Dedifferentiated amniotic fluid mesenchymal stem cell (primary cell): ENCODE results near the gene CDK6.
"Not testable (repeated sequence)": the region's sequence is repeated elsewhere in the genome, so short reads cannot be mapped to it uniquely, and the experiment has no call there.

ENCODE experiments used
- DNase-seq: peaks from one replicate; pipeline ENCODE4 v3.0.0-alpha.2; 2016; ENCODE audit errors: extremely low spot score

Gene CDK6

GRCh38 chr7:92761391-92762097, 74.8 kb downstream of the CDK6 start:
- no peak for DNase-seq

- no peak for DNase-seq
Observed at GRCh38 chr7:92758796-92759431, 77.5 kb downstream of the CDK6 start.

- not testable (repeated sequence) for DNase-seq
Observed at GRCh38 chr7:92757311-92757910, 79.0 kb downstream of the CDK6 start.

GRCh38 chr7:92755680-92756079, 80.7 kb downstream of the CDK6 start:
- no peak for DNase-seq

- no peak for DNase-seq
Observed at GRCh38 chr7:92754919-92755581, 81.3 kb downstream of the CDK6 start.

GRCh38 chr7:92753614-92754013, 82.8 kb downstream of the CDK6 start:
- DNase-seq = no peak

- peak; percentile 83 for DNase-seq
Observed at GRCh38 chr7:92751902-92752901, 84.2 kb downstream of the CDK6 start.

- no peak for DNase-seq
Observed at GRCh38 chr7:92750946-92751345, 85.4 kb downstream of the CDK6 start.

GRCh38 chr7:92750447-92750839, 85.9 kb downstream of the CDK6 start:
- no peak for DNase-seq

GRCh38 chr7:92749832-92750446, 86.4 kb downstream of the CDK6 start:
- no peak for DNase-seq

- DNase-seq = no peak
Observed at GRCh38 chr7:92749327-92749755, 87.0 kb downstream of the CDK6 start.

GRCh38 chr7:92748495-92748894, 87.9 kb downstream of the CDK6 start:
- no peak for DNase-seq

GRCh38 chr7:92747041-92747835, 89.1 kb downstream of the CDK6 start:
- DNase-seq = no peak

- no peak for DNase-seq
Observed at GRCh38 chr7:92745241-92745640, 91.1 kb downstream of the CDK6 start.

GRCh38 chr7:92744180-92744579, 92.2 kb downstream of the CDK6 start:
- not testable (repeated sequence) for DNase-seq

- DNase-seq = no peak
Observed at GRCh38 chr7:92742186-92742585, 94.2 kb downstream of the CDK6 start.

- DNase-seq = peak; percentile 82
Observed at GRCh38 chr7:92740700-92741126, 95.7 kb downstream of the CDK6 start.

GRCh38 chr7:92740134-92740533, 96.2 kb downstream of the CDK6 start:
- DNase-seq = no peak

GRCh38 chr7:92739091-92739490, 97.3 kb downstream of the CDK6 start:
- no peak for DNase-seq

GRCh38 chr7:92737706-92738105, 98.7 kb downstream of the CDK6 start:
- DNase-seq = no peak
